HG03565 (cell line): ENCODE results near the gene MRPS26.
"Not testable (repeated sequence)": the region's sequence is repeated elsewhere in the genome, so short reads cannot be mapped to it uniquely, and the experiment has no call there.

ENCODE experiments used
- ATAC-seq: cut with Tn5 transposase; IDR thresholded peaks from one replicate; pipeline ENCODE4 v1.9.1; 2021; ENCODE audit warnings: mild to moderate bottlenecking, moderate library complexity; ENCODE audit not compliant: unreplicated experiment

Gene MRPS26

GRCh38 chr20:3072530-3073250 lies 26.8 kb downstream of the MRPS26 start:
- ATAC-seq, result no peak

GRCh38 chr20:3073251-3073643 lies 27.4 kb downstream of the MRPS26 start:
- ATAC-seq, result not testable (repeated sequence)

DNA sequence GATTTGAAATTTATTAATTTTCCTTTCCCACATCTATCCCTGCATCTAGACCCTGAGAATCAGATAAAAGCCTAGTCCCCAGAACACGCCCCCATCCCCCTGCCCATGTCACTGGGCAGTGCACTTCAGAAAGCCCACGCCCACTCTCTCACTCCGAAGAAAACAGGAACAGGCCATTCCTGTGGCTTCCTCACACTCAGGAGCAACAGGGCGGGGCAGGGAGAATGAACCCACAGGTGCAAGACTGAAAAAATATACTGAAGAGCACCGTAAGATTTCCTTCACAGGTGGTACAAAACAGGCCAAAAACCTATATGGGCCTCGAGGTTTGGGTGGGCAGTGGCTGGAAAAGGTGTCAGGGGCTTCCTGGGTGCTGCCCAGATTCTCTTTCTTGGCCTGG lies 29.0 kb downstream of the MRPS26 start:
- no peak for ATAC-seq

GRCh38 chr20:3075315-3075714 lies 29.5 kb downstream of the MRPS26 start:
- not testable (repeated sequence) for ATAC-seq

- ATAC-seq, result no peak
Observed at GRCh38 chr20:3077618-3078134, 31.8 kb downstream of the MRPS26 start.

- ATAC-seq, result no peak
Observed at GRCh38 chr20:3080939-3081388, 35.1 kb downstream of the MRPS26 start.

- ATAC-seq, result no peak
Observed at GRCh38 chr20:3081641-3082040, 35.8 kb downstream of the MRPS26 start.

- ATAC-seq, result no peak
Observed at GRCh38 chr20:3082306-3082951, 36.6 kb downstream of the MRPS26 start.

GRCh38 chr20:3082955-3083952 lies 37.4 kb downstream of the MRPS26 start:
- no peak for ATAC-seq

GRCh38 chr20:3084283-3084985 lies 38.6 kb downstream of the MRPS26 start, which contains the start of gene AVP:
AVP (minus strand) TSS chr20:3084724; CDS start chr20:3084674, 50 bp downstream.
- no peak for ATAC-seq

DNA sequence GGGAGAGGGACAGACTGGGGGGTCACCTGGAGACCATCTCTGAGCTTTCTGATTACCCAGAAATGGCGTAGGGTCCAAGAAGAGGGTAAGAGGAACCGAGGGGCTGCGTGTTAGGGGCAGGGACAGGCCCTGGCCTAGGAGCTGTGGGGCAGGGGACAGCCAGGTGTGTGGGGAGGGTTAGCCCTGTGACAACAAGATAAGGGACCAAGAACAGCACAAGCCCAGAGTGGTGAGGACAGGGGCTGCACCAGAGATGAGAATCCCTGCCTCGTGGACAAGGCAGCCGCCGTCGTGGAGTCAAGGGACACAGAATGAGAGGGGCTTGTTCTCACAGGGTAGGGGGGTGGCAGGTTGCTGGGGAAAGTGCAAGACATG lies 39.1 kb downstream of the MRPS26 start:
- no peak for ATAC-seq

GRCh38 chr20:3085571-3086072 lies 39.8 kb downstream of the MRPS26 start:
- ATAC-seq, result no peak

- no peak for ATAC-seq
Observed at GRCh38 chr20:3088031-3088430, 42.2 kb downstream of the MRPS26 start.

DNA sequence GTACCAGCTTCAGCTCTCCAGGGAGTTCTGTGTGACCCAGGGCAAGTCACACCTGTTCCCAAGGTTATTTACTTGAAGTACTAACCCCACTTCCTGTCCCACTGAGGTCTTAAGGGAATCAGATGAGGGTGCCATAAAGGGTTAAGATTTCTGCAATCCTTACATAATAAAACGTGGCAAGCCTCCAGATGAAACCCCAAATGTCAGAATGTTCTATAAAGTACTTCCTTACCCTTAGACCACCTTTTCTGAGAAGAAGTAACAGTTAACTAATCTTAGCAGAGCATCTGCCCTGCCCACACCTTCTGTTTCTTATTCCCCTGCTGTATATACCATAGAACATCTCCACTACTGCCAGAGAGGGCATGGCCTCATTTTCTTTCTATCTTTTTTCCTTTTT lies 44.7 kb downstream of the MRPS26 start:
- ATAC-seq, result no peak

DNA sequence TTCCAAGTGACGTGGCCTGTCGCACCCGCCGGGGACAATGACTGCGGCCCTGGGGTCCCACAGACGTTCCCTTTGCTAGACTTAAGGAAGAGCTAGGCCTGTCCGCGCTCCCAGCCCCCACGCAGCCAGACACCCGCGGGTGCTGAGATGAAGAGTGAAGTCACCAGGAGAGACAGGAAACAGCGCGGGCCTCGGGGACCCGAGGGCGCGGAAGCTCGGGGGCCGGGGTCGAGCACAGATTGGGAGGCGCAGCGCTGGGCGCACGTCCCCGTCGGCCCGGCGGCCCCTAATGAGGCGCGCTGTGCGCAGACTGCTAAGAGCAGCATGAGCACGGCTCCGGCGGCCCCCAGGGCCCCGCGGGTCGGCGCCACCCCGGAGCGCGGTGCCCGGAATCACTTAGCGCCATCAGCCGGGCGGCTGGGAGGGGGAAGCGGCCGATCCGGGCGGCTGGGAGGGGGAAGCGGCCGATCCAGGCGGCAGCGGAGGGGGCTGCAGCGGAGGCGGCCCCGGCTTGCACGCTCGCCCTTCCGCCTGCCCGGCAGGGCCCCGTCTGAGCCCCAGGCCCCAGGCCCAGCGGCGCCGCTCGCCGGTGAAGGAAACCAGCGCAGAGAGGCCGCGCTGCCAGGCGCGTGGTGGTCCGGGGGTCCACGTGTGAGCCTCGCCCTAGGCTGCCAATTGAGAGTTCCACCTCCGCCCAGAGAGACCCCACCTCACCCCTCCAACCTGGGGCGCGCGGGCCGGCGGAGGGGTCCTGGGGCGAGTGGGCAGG lies 46.9 kb downstream of the MRPS26 start:
- no peak for ATAC-seq

DNA sequence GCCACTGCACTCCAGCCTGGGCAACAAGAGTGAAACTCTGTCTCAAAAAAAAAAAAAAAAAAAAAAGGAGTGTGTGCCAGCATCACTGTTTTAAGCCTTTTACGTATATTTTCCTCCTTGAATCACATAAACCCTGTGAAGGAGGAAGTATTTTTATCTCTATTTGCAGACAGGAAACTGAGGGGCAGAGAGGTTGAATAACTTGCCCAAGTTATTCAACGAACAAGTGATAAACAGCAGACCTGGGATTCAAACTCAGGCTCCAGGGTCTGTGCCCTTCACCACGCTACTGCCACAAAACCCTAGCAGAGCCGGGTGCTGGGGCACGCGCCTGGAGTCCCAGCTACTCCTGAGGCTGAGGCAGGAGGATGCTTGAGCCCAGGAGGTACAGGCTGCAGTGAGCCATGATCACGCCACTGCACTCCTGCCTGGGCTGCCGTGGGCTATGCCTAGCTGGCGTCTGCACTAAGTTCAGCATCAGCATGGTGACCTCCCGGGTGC lies 48.1 kb downstream of the MRPS26 start:
- no peak for ATAC-seq

GRCh38 chr20:3094848-3095629 lies 49.2 kb downstream of the MRPS26 start:
- no peak for ATAC-seq
